ENCODE measurements around the gene PAQR6. TPM values are rescaled to one million over a fixed set of nuclear protein-coding genes. Genes with fewer than 3 reads are reported as not detected.

PAQR6 gene
- total and polyA plus RNA-seq, 10 of the 15 experiments (the other 5 are each of a cell fraction or from before 2014, with no cell fraction given), result 0.42 to 4.5 (median 1.3) TPM

DNA sequence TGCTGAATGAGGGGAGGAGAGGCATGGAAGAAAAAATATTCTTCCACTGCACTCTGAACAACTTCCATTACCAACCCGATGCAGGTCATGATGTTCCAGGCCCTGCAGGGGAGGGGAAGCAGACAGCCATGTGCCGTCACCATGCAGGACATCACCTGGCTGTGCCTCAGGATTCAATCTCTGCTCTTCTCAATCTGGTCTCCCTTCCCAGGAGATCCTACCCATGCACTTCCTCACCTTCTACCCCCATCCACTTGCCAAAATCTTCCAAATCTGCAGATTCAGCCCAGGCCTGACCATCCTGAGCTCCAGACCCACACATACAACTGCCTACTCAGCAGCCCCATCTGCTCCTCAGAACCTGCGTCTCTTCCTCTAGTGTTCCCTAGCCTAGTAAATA is 5.8 kb upstream of the PAQR6 start (continued):
- TF ChIP-seq, protein P1, sequence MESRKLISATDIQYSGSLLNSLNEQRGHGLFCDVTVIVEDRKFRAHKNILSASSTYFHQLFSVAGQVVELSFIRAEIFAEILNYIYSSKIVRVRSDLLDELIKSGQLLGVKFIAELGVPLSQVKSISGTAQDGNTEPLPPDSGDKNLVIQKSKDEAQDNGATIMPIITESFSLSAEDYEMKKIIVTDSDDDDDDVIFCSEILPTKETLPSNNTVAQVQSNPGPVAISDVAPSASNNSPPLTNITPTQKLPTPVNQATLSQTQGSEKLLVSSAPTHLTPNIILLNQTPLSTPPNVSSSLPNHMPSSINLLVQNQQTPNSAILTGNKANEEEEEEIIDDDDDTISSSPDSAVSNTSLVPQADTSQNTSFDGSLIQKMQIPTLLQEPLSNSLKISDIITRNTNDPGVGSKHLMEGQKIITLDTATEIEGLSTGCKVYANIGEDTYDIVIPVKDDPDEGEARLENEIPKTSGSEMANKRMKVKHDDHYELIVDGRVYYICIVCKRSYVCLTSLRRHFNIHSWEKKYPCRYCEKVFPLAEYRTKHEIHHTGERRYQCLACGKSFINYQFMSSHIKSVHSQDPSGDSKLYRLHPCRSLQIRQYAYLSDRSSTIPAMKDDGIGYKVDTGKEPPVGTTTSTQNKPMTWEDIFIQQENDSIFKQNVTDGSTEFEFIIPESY (IDR thresholded peaks at IDR 0.05), result no peak

DNA sequence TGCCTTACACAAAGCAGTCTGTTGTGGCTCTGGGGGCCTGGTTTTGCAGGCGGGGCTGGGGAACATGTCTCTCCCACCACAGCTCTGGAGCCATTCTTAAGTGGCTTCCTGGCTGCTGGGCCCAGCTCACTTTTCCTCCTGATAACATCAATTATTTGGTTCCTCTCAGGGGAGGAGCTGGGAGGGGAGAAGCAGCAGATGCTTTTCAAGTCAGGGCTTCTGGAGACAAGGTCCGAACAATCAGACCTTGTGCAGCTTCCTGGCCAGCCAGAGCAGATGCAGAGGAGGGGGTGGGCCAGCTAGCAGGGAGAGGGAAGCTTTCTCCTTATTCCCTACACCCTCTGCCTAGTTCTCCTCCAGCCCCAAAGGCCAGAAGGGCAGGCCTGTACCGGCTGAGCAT is 3.7 kb upstream of the PAQR6 start:
- ChIA-PET RAD21 (ENCODE audit: unreplicated experiment) (interaction anchor here (0.6 kb wide), 1 partner anchor 127 kb away, joined by 3 read pairs; no protein-coding TSS in a partner anchor), POLR2A (interaction anchor here (0.5 kb wide), 1 partner anchor 109 kb away, joined by 6 read pairs; no protein-coding TSS in a partner anchor), CTCF (interaction anchor here (0.8 to 1.5 kb wide), 3 partner anchors 10 to 106 kb away, joined by 3 read pairs; no protein-coding TSS in a partner anchor), SMC1A (ENCODE audit: uncharacterized antibody, unreplicated experiment) (interaction anchor here (1.2 kb wide), 1 partner anchor 23 kb away, joined by 4 read pairs; no protein-coding TSS in a partner anchor)
- no peaks in the 10 kb centered on the region for H4K20me1 ChIP-seq (ENCODE audit: control insufficient read depth, insufficient read depth)
- no TSS peak for BruUV-seq (replicated peaks)
- WGBS (ENCODE audit: insufficient coverage, insufficient replicate concordance, low lambda C conversion rate, missing lambda C conversion rate), result 65% methylated on average over 3 of the region's 3 CpGs
- peaks cover 13 to 43% of the 10 kb centered on the region in 2 experiments for H3K36me3 ChIP-seq (ENCODE audit: control insufficient read depth in 2 of 2, insufficient read depth in 2 of 2, low read length in 1 of 2)
- H3K4me3 ChIP-seq, result no peak overlapping the region
- H3K27me3 ChIP-seq (replicated peaks in 1 of 2; ENCODE audit: control insufficient read depth in 2 of 2, insufficient read depth in 2 of 2, low read length in 1 of 2), result no peaks in the 10 kb centered on the region
- ATAC-seq (no peak), FAIRE-seq (no peak), DNase-seq (ENCODE audit: low read depth, low spot score) (no peak)
- no peaks in the 10 kb centered on the region for H3K79me2 ChIP-seq (ENCODE audit: control insufficient read depth, insufficient read depth, low read length)
- no peaks in the 10 kb centered on the region for H3K9me3 ChIP-seq (replicated peaks; ENCODE audit: control insufficient read depth, insufficient read depth, low read length)
- intact Hi-C loops (cut with micrococcal nuclease; ENCODE audit: unreplicated experiment), result no loop called here
- no peak overlapping the region for H3K9ac ChIP-seq (ENCODE audit: control insufficient read depth, insufficient read depth, low read length)
- no peak overlapping the region for H3K27ac ChIP-seq (ENCODE audit: control insufficient read depth, insufficient read depth)
- no peak overlapping the region for H2AFZ ChIP-seq (ENCODE audit: control insufficient read depth, low read depth, low read length)
- in situ Hi-C loops (cut with MboI), result no loop called here
- no peak overlapping the region for H3K4me2 ChIP-seq (ENCODE audit: control insufficient read depth, insufficient read depth)
- H3K4me1 ChIP-seq (ENCODE audit: control insufficient read depth, insufficient read depth, low read length), result no peaks in the 10 kb centered on the region
- no peak for TF ChIP-seq ELK1 (IDR thresholded peaks at IDR 0.05; ENCODE audit: low read depth, low read length)
- TF ChIP-seq TAF1 (IDR thresholded peaks at IDR 0.05; ENCODE audit: borderline replicate concordance, low read depth, low read length), result no peak
- no peak for TF ChIP-seq REST (IDR thresholded peaks at IDR 0.05; ENCODE audit: low read depth, low read length)
- no peak for TF ChIP-seq RCOR1 (conservative IDR thresholded peaks at IDR 0.05; ENCODE audit: low read depth, low read length)
- TF ChIP-seq MEF2A (IDR thresholded peaks at IDR 0.05; ENCODE audit: insufficient read depth, low read depth, low read length), result no peak
- TF ChIP-seq STAT1 (conservative IDR thresholded peaks at IDR 0.05), result no peak
- no peak for TF ChIP-seq GABPA (IDR thresholded peaks at IDR 0.05; ENCODE audit: low read depth)
- no peak for TF ChIP-seq ZNF384 (IDR thresholded peaks at IDR 0.05; ENCODE audit: borderline replicate concordance, low read depth, low read length)
- TF ChIP-seq PAX8 (IDR thresholded peaks at IDR 0.05), result no peak
- TF ChIP-seq BCL3 (IDR thresholded peaks at IDR 0.05; ENCODE audit: borderline replicate concordance, insufficient read depth, low read depth, low read length, poor library complexity, severe bottlenecking), result no peak

All from GM12878 (cell line).